GM03348 (cell line): ENCODE measurements around the gene PCDHB9.
"Not testable (repeated sequence)": the region's sequence is repeated elsewhere in the genome, so short reads cannot be mapped to it uniquely, and the experiment has no call there.

Experiments used
- DNase-seq: peaks from one replicate; pipeline ENCODE4 v3.0.0; 2012; ENCODE audit warnings: low spot score

The PCDHB9 gene

DNA sequence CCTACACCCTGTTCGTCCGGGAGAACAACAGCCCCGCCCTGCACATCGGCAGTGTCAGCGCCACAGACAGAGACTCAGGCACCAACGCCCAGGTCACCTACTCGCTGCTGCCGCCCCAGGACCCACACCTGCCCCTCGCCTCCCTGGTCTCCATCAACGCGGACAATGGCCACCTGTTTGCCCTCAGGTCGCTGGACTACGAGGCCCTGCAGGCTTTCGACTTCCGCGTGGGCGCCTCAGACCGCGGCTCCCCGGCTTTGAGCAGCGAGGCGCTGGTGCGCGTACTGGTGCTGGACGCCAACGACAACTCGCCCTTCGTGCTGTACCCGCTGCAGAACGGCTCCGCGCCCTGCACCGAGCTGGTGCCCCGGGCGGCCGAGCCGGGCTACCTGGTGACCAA is 1.7 kb downstream of the PCDHB9 start:
- DNase-seq: not testable (repeated sequence)

- not testable (repeated sequence) for DNase-seq
Observed at GRCh38 chr5:141189131-141189530, 2.2 kb downstream of the PCDHB9 start.

GRCh38 chr5:141192110-141192725 is 5.3 kb downstream of the PCDHB9 start, which contains the start of gene PCDHB10:
PCDHB10 (plus strand) TSS chr5:141192353; CDS start chr5:141192553, 200 bp downstream.
- peak; percentile 58 for DNase-seq

- DNase-seq: not testable (repeated sequence)
Observed at GRCh38 chr5:141194332-141194731, 7.4 kb downstream of the PCDHB9 start.

- no peak for DNase-seq
Observed at GRCh38 chr5:141196363-141196762, 9.4 kb downstream of the PCDHB9 start.

GRCh38 chr5:141199359-141200235 is 12.6 kb downstream of the PCDHB9 start, which contains the start of gene PCDHB11:
PCDHB11 (plus strand) TSS chr5:141199627; CDS start chr5:141199775, 148 bp downstream.
- peak; percentile 13 for DNase-seq

DNA sequence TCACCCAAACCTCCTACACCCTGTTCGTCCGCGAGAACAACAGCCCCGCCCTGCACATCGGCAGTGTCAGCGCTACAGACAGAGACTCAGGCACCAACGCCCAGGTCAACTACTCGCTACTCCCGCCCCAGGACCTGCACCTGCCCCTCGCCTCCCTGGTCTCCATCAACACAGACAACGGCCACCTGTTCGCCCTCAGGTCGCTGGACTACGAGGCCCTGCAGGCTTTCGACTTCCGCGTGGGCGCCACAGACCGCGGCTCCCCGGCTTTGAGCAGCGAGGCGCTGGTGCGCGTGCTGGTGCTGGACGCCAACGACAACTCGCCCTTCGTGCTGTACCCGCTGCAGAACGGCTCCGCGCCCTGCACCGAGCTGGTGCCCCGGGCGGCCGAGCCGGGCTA is 14.2 kb downstream of the PCDHB9 start:
- not testable (repeated sequence) for DNase-seq

DNA sequence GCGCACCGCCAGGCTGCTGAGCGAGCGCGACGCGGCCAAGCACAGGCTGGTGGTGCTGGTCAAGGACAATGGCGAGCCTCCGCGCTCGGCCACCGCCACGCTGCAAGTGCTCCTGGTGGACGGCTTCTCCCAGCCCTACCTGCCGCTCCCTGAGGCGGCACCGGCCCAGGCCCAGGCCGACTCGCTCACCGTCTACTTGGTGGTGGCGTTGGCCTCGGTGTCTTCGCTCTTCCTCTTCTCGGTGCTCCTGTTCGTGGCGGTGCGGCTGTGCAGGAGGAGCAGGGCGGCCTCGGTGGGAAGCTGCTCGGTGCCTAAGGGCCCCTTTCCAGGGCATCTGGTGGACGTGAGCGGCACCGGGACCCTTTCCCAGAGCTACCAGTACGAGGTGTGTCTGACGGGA is 14.7 kb downstream of the PCDHB9 start:
- DNase-seq: not testable (repeated sequence)

- peak; percentile 33 for DNase-seq
Observed at GRCh38 chr5:141208478-141208877, 21.5 kb downstream of the PCDHB9 start, which contains the start of gene PCDHB12. PCDHB12 (plus strand) TSS chr5:141208719; CDS start chr5:141208908, 189 bp downstream.

DNA sequence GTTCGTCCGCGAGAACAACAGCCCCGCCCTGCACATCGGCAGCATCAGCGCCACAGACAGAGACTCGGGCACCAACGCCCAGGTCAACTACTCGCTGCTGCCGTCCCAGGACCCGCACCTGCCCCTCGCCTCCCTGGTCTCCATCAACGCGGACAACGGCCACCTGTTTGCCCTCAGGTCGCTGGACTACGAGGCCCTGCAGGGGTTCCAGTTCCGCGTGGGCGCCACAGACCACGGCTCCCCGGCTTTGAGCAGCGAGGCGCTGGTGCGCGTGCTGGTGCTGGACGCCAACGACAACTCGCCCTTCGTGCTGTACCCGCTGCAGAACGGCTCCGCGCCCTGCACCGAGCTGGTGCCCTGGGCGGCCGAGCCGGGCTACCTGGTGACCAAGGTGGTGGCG is 23.3 kb downstream of the PCDHB9 start:
- not testable (repeated sequence) for DNase-seq

DNA sequence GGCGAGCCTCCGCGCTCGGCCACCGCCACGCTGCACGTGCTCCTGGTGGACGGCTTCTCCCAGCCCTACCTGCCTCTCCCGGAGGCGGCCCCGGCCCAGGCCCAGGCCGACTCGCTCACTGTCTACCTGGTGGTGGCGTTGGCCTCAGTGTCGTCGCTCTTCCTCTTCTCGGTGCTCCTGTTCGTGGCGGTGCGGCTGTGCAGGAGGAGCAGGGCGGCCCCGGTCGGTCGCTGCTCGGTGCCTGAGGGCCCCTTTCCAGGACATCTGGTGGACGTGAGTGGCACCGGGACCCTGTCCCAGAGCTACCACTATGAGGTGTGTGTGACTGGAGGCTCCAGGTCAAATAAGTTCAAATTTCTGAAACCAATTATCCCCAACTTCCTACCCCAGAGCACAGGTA is 23.9 kb downstream of the PCDHB9 start:
- not testable (repeated sequence) for DNase-seq

GRCh38 chr5:141213656-141214339 is 26.8 kb downstream of the PCDHB9 start, which contains the start of gene PCDHB13:
PCDHB13 (plus strand) TSS chr5:141213919; CDS start chr5:141214124, 205 bp downstream.
- peak; percentile 44 for DNase-seq

GRCh38 chr5:141214583-141214982 is 27.6 kb downstream of the PCDHB9 start:
- DNase-seq: not testable (repeated sequence)

DNA sequence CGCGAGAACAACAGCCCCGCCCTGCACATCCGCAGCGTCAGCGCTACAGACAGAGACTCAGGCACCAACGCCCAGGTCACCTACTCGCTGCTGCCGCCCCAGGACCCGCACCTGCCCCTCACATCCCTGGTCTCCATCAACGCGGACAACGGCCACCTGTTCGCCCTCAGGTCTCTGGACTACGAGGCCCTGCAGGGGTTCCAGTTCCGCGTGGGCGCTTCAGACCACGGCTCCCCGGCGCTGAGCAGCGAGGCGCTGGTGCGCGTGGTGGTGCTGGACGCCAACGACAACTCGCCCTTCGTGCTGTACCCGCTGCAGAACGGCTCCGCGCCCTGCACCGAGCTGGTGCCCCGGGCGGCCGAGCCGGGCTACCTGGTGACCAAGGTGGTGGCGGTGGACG is 28.5 kb downstream of the PCDHB9 start:
- DNase-seq: not testable (repeated sequence)

- not testable (repeated sequence) for DNase-seq
Observed at GRCh38 chr5:141216035-141216434, 29.1 kb downstream of the PCDHB9 start.

DNA sequence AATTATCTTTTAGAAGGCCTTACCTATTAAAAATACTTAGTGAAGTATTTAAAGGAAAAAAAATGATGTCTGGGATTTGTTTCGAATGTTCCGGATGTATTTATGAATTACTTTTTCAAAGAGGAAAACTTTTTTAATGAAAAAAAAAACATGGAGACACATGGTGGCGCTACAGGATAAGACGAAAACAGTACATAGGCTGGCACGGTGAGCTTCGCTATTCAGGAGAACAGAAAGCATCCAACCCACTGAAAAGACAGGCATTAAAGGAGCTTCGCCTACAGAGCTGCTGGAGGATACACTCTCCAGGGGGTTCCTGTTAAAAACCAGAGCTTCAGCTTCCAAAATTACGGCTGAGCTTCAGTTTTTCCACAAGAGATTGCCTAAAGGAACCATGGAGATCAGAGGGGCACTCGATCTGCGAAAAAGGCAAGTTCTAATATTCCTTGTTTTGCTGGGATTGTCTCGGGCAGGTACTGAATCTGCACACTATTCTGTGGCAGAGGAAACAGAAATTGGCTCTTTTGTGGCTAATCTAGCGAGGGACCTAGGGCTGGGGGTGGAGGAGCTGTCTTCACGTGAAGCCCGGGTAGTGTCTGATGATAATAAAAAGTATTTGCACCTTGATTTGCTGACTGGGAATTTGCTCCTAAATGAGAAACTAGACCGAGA is 36.3 kb downstream of the PCDHB9 start, which contains the start of gene PCDHB14:
TSS of gene PCDHB14 (plus strand) at position 232 of the 672 bp plus-strand sequence. CDS start at position 395, 163 bp downstream.
- peak; percentile 54 for DNase-seq

GRCh38 chr5:141224844-141225243 is 37.9 kb downstream of the PCDHB9 start:
- not testable (repeated sequence) for DNase-seq

- DNase-seq: not testable (repeated sequence)
Observed at GRCh38 chr5:141225421-141225820, 38.5 kb downstream of the PCDHB9 start.

GRCh38 chr5:141234109-141234667 is 47.2 kb downstream of the PCDHB9 start:
- peak; percentile 23 for DNase-seq

- DNase-seq: not testable (repeated sequence)
Observed at GRCh38 chr5:141235922-141236321, 49.0 kb downstream of the PCDHB9 start.
